HG02970 (cell line): ENCODE measurements around the gene UBE2D3.
"Not testable (repeated sequence)": the region's sequence is repeated elsewhere in the genome, so short reads cannot be mapped to it uniquely, and the experiment has no call there.

Experiments used
- ATAC-seq: cut with Tn5 transposase; IDR thresholded peaks from one replicate; pipeline ENCODE4 v1.9.1; 2021; ENCODE audit warnings: mild to moderate bottlenecking, moderate library complexity, moderate number of reproducible peaks; ENCODE audit not compliant: unreplicated experiment, low FRiP score

The UBE2D3 gene

GRCh38 chr4:102832667-102833066 is 5.3 kb upstream of the UBE2D3 start:
- no peak for ATAC-seq

GRCh38 chr4:102832105-102832504 is 4.8 kb upstream of the UBE2D3 start:
- ATAC-seq, result no peak

- no peak for ATAC-seq
Observed at GRCh38 chr4:102829803-102830202, 2.5 kb upstream of the UBE2D3 start.

- no peak for ATAC-seq
Observed at GRCh38 chr4:102828497-102828808, 1.1 kb upstream of the UBE2D3 start.

- peak; percentile 82 for ATAC-seq
Observed at GRCh38 chr4:102827674-102828496, 534 bp upstream of the UBE2D3 start.

- no peak for ATAC-seq
Observed at GRCh38 chr4:102826105-102826889, 1.1 kb downstream of the UBE2D3 start.

- ATAC-seq, result no peak
Observed at GRCh38 chr4:102825261-102826091, 1.9 kb downstream of the UBE2D3 start.

- ATAC-seq, result no peak
Observed at GRCh38 chr4:102824398-102824797, 3.0 kb downstream of the UBE2D3 start.

- ATAC-seq, result no peak
Observed at GRCh38 chr4:102823897-102824296, 3.5 kb downstream of the UBE2D3 start.

GRCh38 chr4:102823464-102823863 is 3.9 kb downstream of the UBE2D3 start:
- no peak for ATAC-seq

GRCh38 chr4:102819588-102820365 is 7.6 kb downstream of the UBE2D3 start:
- ATAC-seq, result no peak

GRCh38 chr4:102819100-102819499 is 8.3 kb downstream of the UBE2D3 start:
- ATAC-seq, result not testable (repeated sequence)

- ATAC-seq, result no peak
Observed at GRCh38 chr4:102817613-102818268, 9.6 kb downstream of the UBE2D3 start.

GRCh38 chr4:102817021-102817605 is 10.2 kb downstream of the UBE2D3 start:
- ATAC-seq, result no peak

- ATAC-seq, result no peak
Observed at GRCh38 chr4:102815981-102816380, 11.4 kb downstream of the UBE2D3 start.

GRCh38 chr4:102809691-102810090 is 17.7 kb downstream of the UBE2D3 start:
- no peak for ATAC-seq

GRCh38 chr4:102809190-102809589 is 18.2 kb downstream of the UBE2D3 start:
- ATAC-seq, result no peak

- no peak for ATAC-seq
Observed at GRCh38 chr4:102808009-102808408, 19.3 kb downstream of the UBE2D3 start.

- no peak for ATAC-seq
Observed at GRCh38 chr4:102807345-102807744, 20.0 kb downstream of the UBE2D3 start.
